ENCODE measurements around the gene CDH4.
"Not testable (repeated sequence)": the region's sequence is repeated elsewhere in the genome, so short reads cannot be mapped to it uniquely, and the experiment has no call there.

CDH4 gene

DNA sequence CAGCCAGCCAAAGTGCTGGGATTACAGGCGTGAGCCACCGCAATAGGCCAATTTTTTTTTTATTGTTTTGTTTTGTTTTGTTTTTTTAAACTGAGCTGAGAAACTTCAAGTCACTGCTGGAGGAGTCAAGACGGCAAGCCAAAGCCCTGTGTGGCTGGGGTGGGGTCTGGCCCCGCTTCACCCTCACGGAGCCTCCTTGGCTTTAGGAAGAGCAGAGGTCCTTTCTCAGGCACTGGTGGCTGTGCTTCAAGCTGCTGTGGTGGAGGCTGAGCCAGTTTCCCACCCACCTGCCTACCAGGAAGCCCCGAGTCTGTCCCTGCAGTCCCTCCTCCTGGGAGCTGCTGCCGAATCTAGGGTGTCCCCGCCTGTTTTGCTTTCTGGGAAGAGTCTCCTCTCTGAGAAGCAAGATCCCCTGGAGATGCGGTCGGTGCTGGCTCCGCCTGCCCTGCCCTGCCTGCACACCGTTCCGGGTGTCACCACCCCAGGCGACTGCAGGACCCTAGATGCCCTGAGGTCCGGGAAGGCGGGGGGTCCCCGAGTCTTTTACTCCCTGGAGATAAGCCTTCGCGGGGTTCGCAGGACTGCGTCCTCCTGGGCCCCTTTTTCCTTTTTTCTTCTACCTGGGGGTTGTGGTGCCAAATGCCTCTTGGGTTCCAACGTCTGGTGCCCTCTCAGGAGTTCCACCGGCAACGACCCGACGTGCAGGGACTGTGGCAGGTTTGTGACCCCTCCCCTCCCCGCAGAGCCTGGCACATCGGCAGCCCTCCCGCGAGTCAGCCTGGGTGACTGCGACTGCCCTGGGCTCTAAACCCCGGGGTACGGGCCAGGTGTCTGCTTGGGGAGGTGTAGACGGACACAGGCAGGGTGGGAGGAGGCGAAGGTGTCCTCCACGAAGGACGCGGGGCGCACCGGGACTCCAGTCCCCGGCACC lies 712.9 kb downstream of the CDH4 start:
- Mint-ChIP-seq H3K4me1 (no peaks in the 10 kb centered on the region), H3K27me3 (peaks cover 10% of the 10 kb centered on the region), H3K4me3 (no peak overlapping the region)

DNA sequence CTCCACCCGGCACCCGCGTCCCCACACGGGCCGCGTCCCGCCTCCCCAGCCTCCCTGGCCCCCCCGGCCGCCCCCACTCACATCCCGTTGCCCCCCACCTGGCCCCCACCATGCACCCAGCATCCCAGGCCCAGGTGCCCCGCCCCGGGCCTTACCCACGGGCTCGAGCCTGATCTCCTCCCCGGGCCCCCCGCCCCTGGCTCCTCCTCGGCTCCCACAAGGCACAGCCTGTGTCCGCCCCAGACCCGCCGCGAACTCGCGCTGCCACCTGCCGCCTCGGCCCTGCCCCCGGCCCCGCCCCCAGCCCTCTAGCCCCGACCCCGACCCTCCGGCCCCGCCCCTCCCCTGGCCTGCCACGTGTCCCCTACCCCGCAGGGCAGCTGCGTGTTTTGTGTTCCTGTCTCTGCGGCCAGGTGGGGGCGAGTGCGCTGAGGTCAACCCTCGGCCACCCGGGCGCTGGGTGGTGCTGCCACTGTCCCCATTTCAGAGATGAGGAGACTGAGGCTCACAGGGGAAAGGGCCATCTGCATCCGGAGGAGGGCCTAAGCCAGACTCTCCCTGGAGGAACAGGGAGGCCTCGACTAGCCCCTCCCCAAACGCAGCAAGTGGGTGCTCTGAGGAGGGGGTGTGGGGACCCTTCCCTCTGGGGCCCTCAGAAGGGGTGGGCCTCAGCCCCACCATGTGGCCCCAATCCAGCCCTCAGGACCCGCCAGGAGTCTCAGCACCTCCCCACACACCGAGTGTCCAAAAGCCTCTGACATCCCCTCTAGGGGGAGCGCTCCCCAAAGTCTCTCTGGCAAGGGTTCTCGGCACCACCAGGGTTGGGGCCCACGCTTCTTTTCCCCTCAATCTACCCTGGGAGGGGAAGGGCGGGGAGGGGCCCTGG lies 713.8 kb downstream of the CDH4 start:
- H3K4me3 Mint-ChIP-seq, result no peak overlapping the region
- H3K27ac Mint-ChIP-seq, result no peak overlapping the region
- peaks cover 4% of the 10 kb centered on the region for H3K9me3 Mint-ChIP-seq
- peaks cover 3% of the 10 kb centered on the region for H3K36me3 Mint-ChIP-seq
- H3K27me3 Mint-ChIP-seq, result peaks cover 10% of the 10 kb centered on the region
- no peaks in the 10 kb centered on the region for H3K4me1 Mint-ChIP-seq

More for the DNA sequence above, 712.9 kb downstream of the CDH4 start:
- H3K27ac Mint-ChIP-seq, result no peak overlapping the region
- H3K9me3 Mint-ChIP-seq, result no peaks in the 10 kb centered on the region
- peaks cover 3% of the 10 kb centered on the region for H3K36me3 Mint-ChIP-seq

DNA sequence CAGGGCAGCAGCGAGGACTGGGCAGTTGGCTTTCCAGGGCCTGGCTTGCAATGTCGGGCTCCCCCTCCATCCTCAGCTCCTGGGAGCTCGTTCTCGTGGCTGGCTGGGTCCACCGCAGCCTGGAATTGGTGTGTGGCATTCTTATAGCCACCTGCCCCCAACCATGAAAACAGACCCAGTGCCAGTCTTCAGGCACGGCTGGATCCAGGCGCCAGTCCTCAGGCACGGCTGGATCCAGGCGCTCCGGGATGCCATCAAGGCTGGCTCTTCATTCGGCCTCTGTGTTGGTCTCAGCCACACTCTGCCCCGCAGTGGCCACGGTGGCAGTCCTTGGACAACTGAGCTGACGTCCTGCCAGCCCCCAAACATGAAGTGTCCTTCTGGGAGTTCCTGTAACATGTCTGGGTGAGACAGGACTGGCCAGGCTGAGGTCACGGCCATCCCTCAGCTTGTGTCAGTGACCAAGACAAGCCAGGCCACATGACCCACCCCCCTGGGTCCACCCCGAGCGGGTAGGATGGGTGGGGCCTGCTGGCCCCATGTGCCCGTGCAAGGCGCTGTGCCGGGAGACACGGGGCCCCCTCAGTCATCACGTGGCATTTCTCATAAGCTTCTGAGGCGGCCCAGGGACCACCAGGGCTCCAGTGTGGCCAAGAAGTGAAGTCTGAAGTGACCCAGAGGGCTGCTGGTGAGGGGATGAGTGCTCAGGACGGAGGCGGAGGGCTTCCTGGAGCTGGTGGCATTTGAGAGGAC lies 714.6 kb downstream of the CDH4 start:
- Mint-ChIP-seq H3K27me3 (peaks cover 10% of the 10 kb centered on the region), H3K4me1 (no peaks in the 10 kb centered on the region), H3K4me3 (no peak overlapping the region), H3K27ac (no peak overlapping the region), H3K36me3 (peaks cover 3% of the 10 kb centered on the region), H3K9me3 (peaks cover 4% of the 10 kb centered on the region)

DNA sequence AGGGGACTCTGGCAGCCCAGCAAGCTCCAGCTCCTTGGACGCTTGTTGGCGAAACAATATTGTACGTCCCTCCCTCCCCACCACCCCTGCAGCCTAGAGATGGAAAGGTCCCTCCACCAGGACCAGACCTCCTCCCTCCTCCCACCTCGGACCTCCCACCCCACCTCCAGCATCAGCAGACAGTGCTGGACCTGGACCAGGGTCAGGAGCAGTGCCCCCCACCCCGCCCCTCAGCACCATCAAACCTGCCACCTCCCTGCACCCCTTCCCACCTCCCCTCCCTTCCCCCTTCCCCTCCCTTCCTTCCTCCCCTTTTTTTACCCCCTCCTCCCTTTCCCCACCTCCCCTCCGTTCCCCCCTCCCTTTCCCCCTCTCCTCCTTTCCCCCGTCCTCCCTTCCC lies 715.2 kb downstream of the CDH4 start:
- peaks cover 10% of the 10 kb centered on the region for H3K27me3 Mint-ChIP-seq
- no peak overlapping the region for H3K27ac Mint-ChIP-seq
- no peaks in the 10 kb centered on the region for H3K4me1 Mint-ChIP-seq
- no peak overlapping the region for H3K4me3 Mint-ChIP-seq
- H3K9me3 Mint-ChIP-seq, result peaks cover 4% of the 10 kb centered on the region
- H3K36me3 Mint-ChIP-seq, result peaks cover 2% of the 10 kb centered on the region

DNA sequence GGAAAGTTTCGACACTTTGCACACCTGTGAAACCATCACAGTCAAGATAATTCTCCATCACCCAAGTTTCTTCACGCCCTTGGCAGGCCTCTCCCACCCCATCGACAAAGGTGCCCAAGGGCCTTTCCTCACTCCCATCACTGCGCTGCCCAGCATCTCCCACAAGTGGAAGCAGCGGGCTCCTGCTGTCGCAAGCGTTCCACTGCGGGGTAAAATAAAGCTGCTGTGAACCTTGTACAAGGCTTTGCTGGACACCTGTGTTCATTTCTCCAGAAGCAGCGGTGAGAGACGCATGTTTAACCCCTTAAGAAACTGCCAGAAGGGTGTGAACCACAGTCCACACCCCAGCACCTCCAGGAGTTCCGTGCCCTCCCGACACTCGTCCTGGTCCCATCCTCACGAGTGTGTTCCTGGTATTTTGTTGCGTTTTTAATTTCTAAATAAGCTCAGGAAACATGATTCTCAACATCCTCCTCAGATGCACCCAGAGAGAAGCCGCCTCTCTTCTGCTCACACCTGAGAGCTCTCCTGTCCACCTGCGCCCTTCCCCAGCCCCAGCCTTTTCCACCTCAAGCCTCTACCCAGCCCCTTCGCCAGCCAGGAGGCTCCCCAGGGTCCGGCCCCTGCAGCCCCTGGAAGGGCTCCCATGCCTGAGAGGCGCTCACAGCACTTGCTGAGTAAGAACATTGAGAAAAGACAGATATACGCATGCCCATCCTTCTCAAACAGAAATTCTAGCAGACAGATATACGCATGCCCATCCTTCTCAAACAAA lies 716.2 kb downstream of the CDH4 start:
- Mint-ChIP-seq H3K27ac (no peak overlapping the region), H3K36me3 (peaks cover 9% of the 10 kb centered on the region), H3K4me1 (no peaks in the 10 kb centered on the region), H3K4me3 (no peak overlapping the region), H3K9me3 (peaks cover 4% of the 10 kb centered on the region), H3K27me3 (peaks cover 10% of the 10 kb centered on the region)

DNA sequence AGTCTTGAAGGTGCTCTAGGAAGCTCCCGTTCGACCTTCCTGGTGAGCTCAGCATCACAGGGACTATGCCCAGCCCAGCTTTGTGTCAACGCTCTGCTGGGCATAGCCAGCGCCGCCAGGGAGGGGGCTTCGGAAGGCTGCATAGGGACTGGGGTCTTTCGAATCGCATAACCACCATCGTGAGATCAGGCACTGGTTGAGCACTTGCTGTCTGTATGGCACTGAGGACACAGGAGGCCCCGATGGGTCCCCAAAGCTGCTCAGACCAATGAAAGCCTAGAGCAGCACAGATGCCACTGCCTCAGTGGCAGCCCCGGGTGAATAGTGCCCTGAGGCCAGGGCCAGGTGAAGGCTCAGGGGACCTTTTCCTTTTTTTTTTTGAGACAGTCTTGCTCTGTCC lies 716.9 kb downstream of the CDH4 start:
- peaks cover 12% of the 10 kb centered on the region for H3K36me3 Mint-ChIP-seq
- H3K27ac Mint-ChIP-seq, result no peak overlapping the region
- H3K27me3 Mint-ChIP-seq, result peaks cover 6% of the 10 kb centered on the region
- no peak overlapping the region for H3K4me3 Mint-ChIP-seq
- H3K4me1 Mint-ChIP-seq, result no peaks in the 10 kb centered on the region
- H3K9me3 Mint-ChIP-seq, result peaks cover 4% of the 10 kb centered on the region

DNA sequence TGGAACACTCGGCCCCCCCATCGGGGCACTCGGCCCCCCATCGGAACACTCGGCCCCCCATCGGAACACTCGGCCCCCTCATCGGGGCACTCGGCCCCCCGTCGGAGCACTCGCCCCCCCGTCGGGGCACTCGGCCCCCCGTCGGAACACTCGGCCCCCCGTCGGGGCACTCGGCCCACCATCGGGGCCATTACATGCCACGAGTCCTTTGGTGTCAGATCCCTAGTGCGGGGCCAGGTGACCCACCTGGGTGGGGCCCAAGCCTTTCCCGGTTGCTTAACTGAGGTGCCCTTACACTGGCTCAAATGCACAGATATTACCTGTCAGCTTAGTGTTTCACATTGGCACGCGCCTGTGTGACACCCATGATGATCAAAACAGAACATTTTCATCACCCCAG lies 717.7 kb downstream of the CDH4 start:
- peaks cover 5% of the 10 kb centered on the region for H3K27me3 Mint-ChIP-seq
- no peaks in the 10 kb centered on the region for H3K4me1 Mint-ChIP-seq
- H3K9me3 Mint-ChIP-seq, result peaks cover 4% of the 10 kb centered on the region
- no peak overlapping the region for H3K4me3 Mint-ChIP-seq
- peaks cover 13% of the 10 kb centered on the region for H3K36me3 Mint-ChIP-seq
- no peak overlapping the region for H3K27ac Mint-ChIP-seq

DNA sequence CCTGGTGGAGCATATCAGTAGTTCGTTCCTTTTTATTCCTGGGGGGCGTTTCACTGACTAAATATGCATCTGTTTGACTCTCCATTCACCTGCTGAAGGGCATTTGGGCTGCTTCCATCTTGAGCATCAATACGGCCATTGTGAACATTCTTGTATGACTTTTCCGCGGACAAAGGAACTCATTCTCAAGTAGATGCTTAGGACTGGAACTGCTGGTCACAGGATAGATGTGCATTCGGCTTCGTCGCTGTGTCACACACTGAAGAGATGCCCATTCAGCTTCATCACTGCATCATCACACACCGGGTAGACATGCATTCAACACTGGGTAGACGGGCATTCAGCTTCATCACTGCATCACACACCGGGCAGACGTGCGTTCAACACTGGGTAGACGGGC lies 718.3 kb downstream of the CDH4 start:
- H3K36me3 Mint-ChIP-seq, result peaks cover 14% of the 10 kb centered on the region
- no peak overlapping the region for H3K27ac Mint-ChIP-seq
- H3K27me3 Mint-ChIP-seq, result peaks cover 3% of the 10 kb centered on the region
- H3K4me1 Mint-ChIP-seq, result no peaks in the 10 kb centered on the region
- H3K4me3 Mint-ChIP-seq, result no peak overlapping the region
- H3K9me3 Mint-ChIP-seq, result peaks cover 4% of the 10 kb centered on the region

DNA sequence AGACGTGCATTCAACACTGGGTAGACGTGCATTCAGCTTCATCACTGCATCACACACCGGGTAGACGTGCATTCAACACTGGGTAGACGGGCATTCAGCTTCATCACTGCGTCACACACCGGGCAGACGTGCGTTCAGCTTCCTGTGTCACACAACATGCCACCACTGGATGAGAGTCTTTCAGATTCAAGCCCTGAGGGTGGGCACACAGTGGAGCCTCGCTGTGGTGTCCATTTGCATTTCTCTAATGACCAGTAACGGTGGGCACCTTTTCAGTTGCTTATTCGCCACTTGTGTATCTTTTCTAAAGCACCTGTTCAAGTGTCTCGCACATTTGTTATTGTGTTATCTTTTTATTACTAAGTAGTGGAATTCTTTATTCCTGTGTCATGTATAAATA lies 719.5 kb downstream of the CDH4 start:
- H3K36me3 Mint-ChIP-seq, result peaks cover 14% of the 10 kb centered on the region
- H3K4me1 Mint-ChIP-seq, H3K27ac Mint-ChIP-seq, H3K9me3 Mint-ChIP-seq, H3K4me3 Mint-ChIP-seq, H3K27me3 Mint-ChIP-seq: not testable (repeated sequence)

DNA sequence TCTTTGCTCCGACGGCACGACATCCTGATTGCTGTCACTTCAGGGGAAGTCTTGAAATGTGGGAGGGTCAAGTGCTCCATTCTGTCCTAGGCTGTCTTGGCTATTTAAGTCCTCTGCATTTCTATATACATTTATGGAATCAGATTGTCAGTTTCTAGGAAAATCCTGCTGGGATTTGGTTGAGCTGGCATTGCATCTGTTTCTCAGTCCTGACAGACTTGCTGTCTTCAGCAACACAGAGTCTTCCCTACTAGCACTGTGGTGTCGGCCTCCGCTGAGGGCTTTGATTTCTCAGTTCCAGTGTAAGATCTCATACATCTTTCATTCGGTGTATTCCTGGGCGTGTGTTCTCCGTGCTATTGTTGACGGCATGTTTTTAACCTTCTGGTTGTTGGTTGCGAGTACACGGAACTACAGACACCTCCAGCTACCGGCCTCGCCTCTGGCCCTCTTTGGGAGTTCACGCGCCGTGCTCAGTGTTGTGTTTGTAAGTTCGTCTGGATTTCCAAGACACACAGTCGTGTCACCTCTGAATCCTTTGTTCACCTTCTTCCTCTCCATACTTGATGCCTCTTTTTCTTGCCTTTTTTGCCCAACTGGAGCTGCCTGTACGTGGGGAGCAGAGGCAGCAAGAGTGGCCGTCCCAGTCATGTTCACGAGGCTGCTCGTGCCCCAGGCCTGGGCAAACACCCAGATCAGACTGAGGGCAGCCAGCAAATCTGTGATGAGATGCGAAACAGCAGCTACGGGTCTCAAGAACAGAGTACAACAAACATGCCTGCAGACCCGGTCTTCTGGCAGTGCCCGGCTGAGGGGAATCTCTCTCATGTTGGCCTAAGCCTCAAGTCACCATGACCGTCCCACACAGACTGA lies 720.8 kb downstream of the CDH4 start:
- Mint-ChIP-seq H3K27me3 (no peaks in the 10 kb centered on the region), H3K9me3 (peaks cover 4% of the 10 kb centered on the region), H3K4me1 (no peaks in the 10 kb centered on the region), H3K36me3 (peaks cover 14% of the 10 kb centered on the region), H3K4me3 (no peak overlapping the region), H3K27ac (no peak overlapping the region)

DNA sequence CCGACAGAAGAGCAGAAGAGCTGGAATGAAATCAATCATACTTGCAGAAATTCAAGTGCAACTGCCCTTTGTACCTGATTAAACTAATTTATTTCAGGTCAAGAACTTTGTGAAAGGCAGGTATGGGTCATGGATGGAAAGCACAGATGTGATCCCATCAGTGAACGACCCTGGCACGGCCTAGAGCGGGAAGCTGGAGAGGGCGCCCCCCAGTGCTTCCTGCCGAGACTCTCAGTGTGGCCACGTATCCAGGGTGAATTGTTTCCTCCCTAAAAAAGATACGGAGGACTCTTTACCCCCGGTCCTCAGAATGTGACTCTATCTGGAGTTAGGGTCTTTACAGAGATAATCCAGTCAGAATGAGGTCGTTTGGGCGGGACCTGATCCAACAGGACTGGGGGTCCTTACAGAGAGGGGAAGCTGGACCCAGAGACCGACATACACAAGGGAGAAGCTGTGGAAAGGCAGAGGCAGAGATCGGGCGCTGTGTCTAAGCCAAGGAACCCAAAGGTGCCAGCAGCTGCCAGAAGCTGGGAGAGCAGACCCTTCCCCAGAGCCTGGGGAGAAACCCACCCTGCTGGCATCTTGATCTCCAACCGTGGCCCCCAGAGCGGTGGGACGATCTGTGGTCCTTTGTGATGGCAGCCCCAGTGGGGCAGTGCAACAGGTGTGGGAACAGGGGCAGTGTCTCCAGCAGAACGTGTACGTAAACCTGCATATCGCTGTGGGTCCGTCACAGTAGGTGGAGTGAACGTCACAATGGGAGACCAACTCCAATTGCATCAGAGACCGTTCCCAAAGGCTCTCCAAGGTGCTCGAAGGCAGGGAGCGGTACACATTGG lies 721.7 kb downstream of the CDH4 start:
- H3K4me3 Mint-ChIP-seq, result no peak overlapping the region
- H3K27me3 Mint-ChIP-seq, result no peaks in the 10 kb centered on the region
- no peak overlapping the region for H3K27ac Mint-ChIP-seq
- H3K36me3 Mint-ChIP-seq, result peaks cover 14% of the 10 kb centered on the region
- peaks cover 4% of the 10 kb centered on the region for H3K9me3 Mint-ChIP-seq
- H3K4me1 Mint-ChIP-seq, result no peaks in the 10 kb centered on the region

DNA sequence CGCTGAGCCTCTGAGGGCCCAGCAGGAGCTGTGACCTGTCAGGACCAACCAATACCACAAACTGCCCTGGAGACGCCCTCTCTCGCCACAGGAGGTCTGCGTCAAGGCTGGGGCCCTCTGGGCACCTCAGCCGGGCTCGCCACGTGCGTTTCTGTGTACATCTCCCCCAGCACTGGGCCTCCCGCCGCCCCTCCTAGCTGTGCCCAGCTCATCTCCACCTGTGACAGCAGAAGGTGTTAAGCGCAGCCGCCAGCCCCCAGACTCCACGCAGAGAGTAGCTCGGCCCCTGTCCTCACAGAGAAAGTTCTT lies 722.2 kb downstream of the CDH4 start:
- Mint-ChIP-seq H3K4me3 (no peak overlapping the region), H3K27ac (peak overlapping the region; percentile 41), H3K36me3 (peaks cover 14% of the 10 kb centered on the region), H3K4me1 (no peaks in the 10 kb centered on the region), H3K27me3 (no peaks in the 10 kb centered on the region), H3K9me3 (peaks cover 4% of the 10 kb centered on the region)

DNA sequence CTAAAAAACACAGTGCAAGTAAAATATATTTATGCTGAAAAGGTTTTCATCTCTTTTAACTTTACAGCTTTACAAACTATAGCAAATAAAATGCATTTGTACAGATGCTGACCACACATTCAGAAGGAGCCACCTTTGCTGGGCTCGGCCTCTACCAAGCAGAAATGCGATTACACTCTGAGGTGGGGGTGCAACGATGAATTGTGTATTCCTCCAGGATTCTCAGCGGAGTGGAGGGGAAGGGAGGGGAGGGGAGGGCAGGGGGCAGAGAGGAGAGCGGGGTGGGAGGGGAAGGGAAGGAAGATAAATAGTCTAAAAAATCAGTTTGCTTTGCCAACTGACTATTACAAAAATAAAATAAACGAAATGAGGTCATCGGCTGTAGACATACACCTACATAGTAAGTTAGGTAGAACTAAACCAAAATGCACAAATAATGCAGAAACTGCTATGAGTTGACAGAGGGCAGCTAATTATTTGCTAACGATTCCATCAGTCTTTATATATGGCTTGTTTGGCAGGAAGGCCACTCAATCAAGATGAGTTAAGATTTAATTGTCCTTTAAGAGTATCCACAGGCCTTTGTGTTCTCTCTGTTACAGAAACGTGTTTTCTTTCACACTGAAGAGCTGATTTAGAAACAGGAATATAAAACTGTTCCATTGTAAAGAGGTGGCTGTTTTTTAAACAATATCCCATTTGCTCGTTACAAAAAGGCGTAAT lies 723.5 kb downstream of the CDH4 start:
- peaks cover under 1% of the 10 kb centered on the region for H3K9me3 Mint-ChIP-seq
- H3K36me3 Mint-ChIP-seq, result peaks cover 14% of the 10 kb centered on the region
- no peak overlapping the region for H3K27ac Mint-ChIP-seq
- no peaks in the 10 kb centered on the region for H3K27me3 Mint-ChIP-seq
- no peak overlapping the region for H3K4me3 Mint-ChIP-seq
- no peaks in the 10 kb centered on the region for H3K4me1 Mint-ChIP-seq
